ENCODE measurements around the gene HDAC4. TPM values are rescaled to one million over a fixed set of nuclear protein-coding genes. Genes with fewer than 3 reads are reported as not detected.

The HDAC4 gene
- total RNA-seq, 1 donor from 2014 or later: 65.7 TPM

GRCh38 chr2:239399433-239399920, 1.3 kb downstream of the HDAC4 start:
- Histone ChIP-seq H3K27ac (no peak overlapping the region), H3K4me3 (peak overlapping the region; percentile 85 to 93)
- intact Hi-C loops (cut with DNase I): no loop called here

GRCh38 chr2:239398521-239398921, 2.3 kb downstream of the HDAC4 start:
- Histone ChIP-seq H3K4me3 (peak overlapping the region in 1 of 2 donors; percentile 16), H3K36me3 (no peaks in the 10 kb centered on the region), H3K4me1 (peaks cover 0 to 27% of the 10 kb centered on the region in 2 donors), H3K9me3 (no peaks in the 10 kb centered on the region), H3K27ac (no peak overlapping the region), H3K27me3 (no peaks in the 10 kb centered on the region)
- intact Hi-C loops (cut with DNase I): no loop called here
- TF ChIP-seq CTCF (IDR thresholded peaks at IDR 0.05): no peak
- DNase-seq (ENCODE audit: low spot score in 2 of 2): peak in 1 of 2 donors; percentile 61

More at GRCh38 chr2:239399433-239399920, 1.3 kb downstream of the HDAC4 start:
- TF ChIP-seq CTCF (IDR thresholded peaks at IDR 0.05): no peak
- Histone ChIP-seq H3K36me3 (no peaks in the 10 kb centered on the region), H3K27me3 (no peaks in the 10 kb centered on the region), H3K9me3 (no peaks in the 10 kb centered on the region), H3K4me1 (peaks cover 0 to 23% of the 10 kb centered on the region in 2 donors)
- peak in 1 of 2 donors; percentile 59 for DNase-seq (ENCODE audit: low spot score in 2 of 2)

DNA sequence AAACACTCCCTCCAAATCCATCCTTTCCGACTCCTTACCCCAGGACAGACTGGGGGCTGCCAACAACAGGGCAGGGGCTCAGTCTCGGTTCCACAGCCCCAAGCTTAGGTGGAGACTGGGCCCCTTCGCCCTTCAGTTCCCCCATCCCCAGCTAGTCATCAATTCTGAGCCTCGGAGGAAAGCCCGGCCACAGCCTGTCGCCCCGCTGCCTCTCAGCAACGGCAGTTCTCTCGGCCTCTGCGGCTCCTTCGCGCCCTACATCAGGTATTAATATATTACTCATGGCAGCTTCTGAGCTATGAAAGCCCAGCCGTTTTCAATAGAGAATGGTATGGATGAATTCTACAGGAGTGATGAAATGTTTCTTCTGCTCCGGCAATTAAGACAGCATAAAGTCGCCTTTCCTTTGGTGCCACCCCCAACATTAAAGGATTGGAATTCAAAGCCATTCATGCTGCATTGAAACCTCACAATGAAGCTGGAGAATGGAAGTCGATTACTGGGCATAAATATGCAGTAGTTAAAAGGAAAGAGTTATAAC, 2.8 kb downstream of the HDAC4 start:
- no peak for TF ChIP-seq CTCF (IDR thresholded peaks at IDR 0.05)
- no peak overlapping the region for H3K27ac ChIP-seq
- intact Hi-C loops (cut with DNase I): no loop called here
- H3K4me3 ChIP-seq: no peak overlapping the region
- no peaks in the 10 kb centered on the region for H3K27me3 ChIP-seq
- peaks cover 0 to 32% of the 10 kb centered on the region in 2 donors for H3K4me1 ChIP-seq
- no peaks in the 10 kb centered on the region for H3K9me3 ChIP-seq
- peak in 1 of 2 donors; percentile 54 for DNase-seq (ENCODE audit: low spot score in 2 of 2)
- no peaks in the 10 kb centered on the region for H3K36me3 ChIP-seq

GRCh38 chr2:239396881-239397681, 3.7 kb downstream of the HDAC4 start:
- TF ChIP-seq CTCF (IDR thresholded peaks at IDR 0.05): no peak
- peak in 1 of 2 donors; percentile 55 for DNase-seq (ENCODE audit: low spot score in 2 of 2)
- Histone ChIP-seq H3K36me3 (no peaks in the 10 kb centered on the region), H3K9me3 (no peaks in the 10 kb centered on the region), H3K27ac (no peak overlapping the region), H3K4me1 (peaks cover 0 to 25% of the 10 kb centered on the region in 2 donors), H3K27me3 (no peaks in the 10 kb centered on the region), H3K4me3 (no peak overlapping the region)
- intact Hi-C loops (cut with DNase I): no loop called here

DNA sequence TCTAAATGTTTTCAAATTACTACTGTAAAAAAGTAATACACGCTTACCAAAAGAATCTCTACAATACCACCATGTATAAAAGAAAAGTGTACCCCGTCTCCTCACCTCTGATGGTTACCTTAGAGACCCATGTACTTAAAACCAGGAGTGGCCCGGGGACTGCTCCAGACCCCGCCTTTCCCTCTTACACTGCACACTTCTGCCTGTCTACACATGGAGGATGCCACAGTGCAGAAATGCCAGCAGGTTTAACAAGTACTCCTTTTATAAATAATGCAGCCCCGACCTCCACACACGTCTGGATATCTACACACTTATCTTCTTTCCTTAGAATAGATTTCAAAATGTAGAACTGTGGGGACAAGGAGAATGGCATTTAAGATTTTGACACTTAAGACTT, 5.3 kb downstream of the HDAC4 start:
- no peak overlapping the region for H3K27ac ChIP-seq
- H3K9me3 ChIP-seq: no peaks in the 10 kb centered on the region
- no peaks in the 10 kb centered on the region for H3K36me3 ChIP-seq
- peak in 1 of 2 donors; percentile 40 for DNase-seq (ENCODE audit: low spot score in 2 of 2)
- intact Hi-C loops (cut with DNase I): no loop called here
- no peak overlapping the region for H3K4me3 ChIP-seq
- no peaks in the 10 kb centered on the region for H3K27me3 ChIP-seq
- no peak for TF ChIP-seq CTCF (IDR thresholded peaks at IDR 0.05)
- H3K4me1 ChIP-seq: peaks cover 0 to 25% of the 10 kb centered on the region in 2 donors
